Colonic mucosa (tissue), 4 donors: ENCODE results near the gene PLPP3. TPM values are rescaled to one million over a fixed set of nuclear protein-coding genes. Genes with fewer than 3 reads are reported as not detected.

Experiments
- DNase-seq: peaks from one replicate; pipeline ENCODE4 v3.0.0-alpha.2; 2020
- H3K27ac ChIP-seq: fragments of 200-600 bp; one replicate; pipeline ENCODE4 v1.8.0; 2021
- H3K27me3 ChIP-seq: fragments of 200-600 bp; one replicate; pipeline ENCODE4 v1.8.0; 2021
- H3K36me3 ChIP-seq: fragments of 200-600 bp; one replicate; pipeline ENCODE4 v1.8.0; 2021
- H3K4me1 ChIP-seq: fragments of 200-600 bp; one replicate; pipeline ENCODE4 v1.8.0; 2021; ENCODE audit warnings: mild to moderate bottlenecking
- H3K4me3 ChIP-seq: fragments of 200-600 bp; one replicate; pipeline ENCODE4 v1.8.0; 2021
- H3K9ac ChIP-seq, 2 donors: one replicate each; pipeline ENCODE4 v1.7.0; 2013; ENCODE audit warnings: control low read depth in 2 of 2, low read depth in 2 of 2, low read length in 2 of 2
- H3K9me3 ChIP-seq: fragments of 200-600 bp; one replicate; pipeline ENCODE4 v1.8.0; 2021
- CTCF ChIP-seq: fragments of 200-600 bp; IDR thresholded peaks from one replicate; pipeline ENCODE4 v1.8.0; 2022; ENCODE audit warnings: antibody characterized with exemption, mild to moderate bottlenecking
- intact Hi-C: fragments of 100-400 bp; cut with DNase I; formaldehyde crosslinking; loops from one replicate; pipeline ENCODE4 v1.14.1; 2022
- total RNA-seq, 2 donors: library from RNA; stranded (reverse); fragmentation: NEBNext Ultra II Directional in 1 of 2; extraction: Animal tissue kit (Norgen Biotek cat#: 25700) in 1 of 2; gene quantifications; one replicate each; pipeline ENCODE4 v1.2.1, GENCODE V29; 2021
- donor health status: healthy.
- donor health status: DM: no; HTN: no; CAD: no.
- donor health status: DM: no; HTN: no; CAD: no.

Gene PLPP3
- total RNA-seq, 2 donors from 2014 or later: 18.6 to 33.3 TPM

GRCh38 chr1:56522680-56523079 is 56.7 kb downstream of the PLPP3 start:
- H3K27me3 ChIP-seq: no peaks in the 10 kb centered on the region
- intact Hi-C loops: no loop called here
- no peaks in the 10 kb centered on the region for H3K36me3 ChIP-seq
- H3K27ac ChIP-seq: no peak overlapping the region
- H3K9ac ChIP-seq: no peak overlapping the region
- peaks cover 13% of the 10 kb centered on the region for H3K4me1 ChIP-seq
- TF ChIP-seq CTCF: no peak
- no peak overlapping the region for H3K4me3 ChIP-seq
- no peaks in the 10 kb centered on the region for H3K9me3 ChIP-seq
- no peak for DNase-seq

GRCh38 chr1:56520016-56520601 is 59.3 kb downstream of the PLPP3 start:
- no peaks in the 10 kb centered on the region for H3K36me3 ChIP-seq
- H3K9me3 ChIP-seq: no peaks in the 10 kb centered on the region
- H3K27ac ChIP-seq: no peak overlapping the region
- H3K9ac ChIP-seq: no peak overlapping the region
- no peak overlapping the region for H3K4me3 ChIP-seq
- peaks cover 4% of the 10 kb centered on the region for H3K4me1 ChIP-seq
- intact Hi-C loops: no loop called here
- no peaks in the 10 kb centered on the region for H3K27me3 ChIP-seq
- no peak for DNase-seq
- no peak for TF ChIP-seq CTCF

GRCh38 chr1:56517404-56518130 is 61.8 kb downstream of the PLPP3 start:
- TF ChIP-seq CTCF: no peak
- Histone ChIP-seq H3K9ac (no peak overlapping the region), H3K4me3 (no peak overlapping the region), H3K4me1 (peaks cover 4% of the 10 kb centered on the region), H3K36me3 (no peaks in the 10 kb centered on the region), H3K27ac (peak overlapping the region; percentile 65), H3K9me3 (no peaks in the 10 kb centered on the region), H3K27me3 (no peaks in the 10 kb centered on the region)
- DNase-seq: no peak
- intact Hi-C loops: loop anchor here (5.0 kb wide), 1 partner anchor 60 kb away; the partner anchor contains the start of gene PLPP3

- peak; percentile 74 for DNase-seq
- Histone ChIP-seq H3K9ac (no peak overlapping the region), H3K27ac (peak overlapping the region; percentile 65), H3K9me3 (no peaks in the 10 kb centered on the region), H3K4me1 (peaks cover 4% of the 10 kb centered on the region), H3K27me3 (no peaks in the 10 kb centered on the region), H3K36me3 (no peaks in the 10 kb centered on the region), H3K4me3 (no peak overlapping the region)
- intact Hi-C loops: loop anchor here (5.0 kb wide), 1 partner anchor 61 kb away; the partner anchor contains the start of gene PLPP3
- no peak for TF ChIP-seq CTCF
Observed at GRCh38 chr1:56516539-56517252, 62.7 kb downstream of the PLPP3 start.

- peaks cover 4% of the 10 kb centered on the region for H3K4me1 ChIP-seq
- H3K9ac ChIP-seq: no peak overlapping the region
- H3K9me3 ChIP-seq: no peaks in the 10 kb centered on the region
- H3K27me3 ChIP-seq: no peaks in the 10 kb centered on the region
- peak overlapping the region; percentile 65 for H3K27ac ChIP-seq
- no peak for DNase-seq
- no peaks in the 10 kb centered on the region for H3K36me3 ChIP-seq
- no peak overlapping the region for H3K4me3 ChIP-seq
- intact Hi-C loops: loop anchor here (5.0 kb wide), 1 partner anchor 61 kb away; the partner anchor contains the start of gene PLPP3
- no peak for TF ChIP-seq CTCF
Observed at GRCh38 chr1:56515898-56516538, 63.3 kb downstream of the PLPP3 start.
